Neural cell (in vitro differentiated cells): Measurements from ENCODE around the gene HCFC2. TPM values are rescaled to one million over a fixed set of nuclear protein-coding genes. Genes with fewer than 3 reads are reported as not detected.

Experiments used
- H2AFZ ChIP-seq: fragments of 200-600, 300-800 bp; sonication (generic), shearing (Covaris generic); 2 replicates; pipeline ENCODE4 v1.6.0; 2014; ENCODE audit warnings: low read depth, mild to moderate bottlenecking, antibody characterized with exemption, low read length, moderate library complexity
- H3F3A ChIP-seq: fragments of 200-600 bp; shearing (Covaris generic); 2 replicates; pipeline ENCODE4 v1.6.1; 2016; ENCODE audit warnings: mild to moderate bottlenecking, moderate library complexity, mixed read lengths, antibody characterized with exemption, low read length; ENCODE audit not compliant: insufficient read depth, poor library complexity, severe bottlenecking
- H3K27ac ChIP-seq: fragments of 200-600, 300-800 bp; sonication (generic), shearing (Covaris generic); 2 replicates; pipeline ENCODE4 v1.5.1; 2014; ENCODE audit warnings: mild to moderate bottlenecking, low read length, moderate library complexity
- H3K27me3 ChIP-seq: fragments of 300-800, 200-600 bp; sonication (generic), shearing (Covaris generic); 2 replicates; pipeline ENCODE4 v1.6.0; 2014; ENCODE audit warnings: mild to moderate bottlenecking, low read depth, low read length, moderate library complexity; ENCODE audit not compliant: insufficient read depth
- H3K36me3 ChIP-seq: fragments of 300-800, 200-600 bp; sonication (generic), shearing (Covaris generic); 2 replicates; pipeline ENCODE4 v1.5.1; 2014; ENCODE audit warnings: mild to moderate bottlenecking, antibody characterized with exemption, low read length, moderate library complexity; ENCODE audit not compliant: insufficient read depth
- H3K4me2 ChIP-seq: fragments of 300-800, 200-600 bp; sonication (generic), shearing (Covaris generic); 2 replicates; pipeline ENCODE4 v1.6.0; 2014; ENCODE audit warnings: mild to moderate bottlenecking, low read length
- H3K4me3 ChIP-seq: fragments of 300-800, 200-600 bp; sonication (generic), shearing (Covaris generic); 2 replicates; pipeline ENCODE4 v1.5.1; 2014; ENCODE audit warnings: mild to moderate bottlenecking, low read length, moderate library complexity
- H3K79me2 ChIP-seq: fragments of 200-600 bp; shearing (Covaris generic); replicated peaks from 2 replicates; pipeline ENCODE4 v1.6.0; 2014; ENCODE audit warnings: mild to moderate bottlenecking, low read length, moderate library complexity; ENCODE audit not compliant: insufficient read depth
- H3K9ac ChIP-seq: fragments of 300-800, 200-600 bp; sonication (generic), shearing (Covaris generic); 2 replicates; pipeline ENCODE4 v1.6.1; 2016; ENCODE audit warnings: mild to moderate bottlenecking, low read length, mixed read lengths
- H3K9me2 ChIP-seq: fragments of 200-600 bp; shearing (Covaris generic); 2 replicates; pipeline ENCODE4 v1.6.1; 2016; ENCODE audit warnings: mild to moderate bottlenecking, low read length, mixed read lengths; ENCODE audit not compliant: insufficient read depth
- H3K9me3 ChIP-seq: fragments of 200-600, 300-800 bp; sonication (generic), shearing (Covaris generic); 2 replicates; pipeline ENCODE4 v1.6.1; 2016; ENCODE audit warnings: mild to moderate bottlenecking, mixed run types, low read length, moderate library complexity, mixed read lengths
- H4K20me1 ChIP-seq: fragments of 200-600 bp; shearing (Covaris generic); 2 replicates; pipeline ENCODE4 v1.6.1; 2016; ENCODE audit warnings: mild to moderate bottlenecking, mixed run types; ENCODE audit not compliant: insufficient read depth
- CTCF ChIP-seq: fragments of 450-650 bp; IDR thresholded peaks from 2 replicates; pipeline ENCODE4 v1.5.1; 2014; ENCODE audit warnings: antibody characterized with exemption, mild to moderate bottlenecking, moderate library complexity; ENCODE audit not compliant: poor library complexity, severe bottlenecking
- EP300 ChIP-seq: fragments of 450-650 bp; conservative IDR thresholded peaks from 2 replicates; pipeline ENCODE4 v1.6.1; 2014; ENCODE audit warnings: antibody characterized with exemption, mild to moderate bottlenecking, moderate library complexity; ENCODE audit not compliant: poor library complexity, severe bottlenecking
- EZH2 ChIP-seq: fragments of 200-600, 300-800 bp; shearing (Covaris generic), sonication (generic); IDR thresholded peaks from 2 replicates; pipeline ENCODE4 v1.6.1; 2014; ENCODE audit warnings: antibody characterized with exemption, low read length, borderline replicate concordance, mild to moderate bottlenecking; ENCODE audit not compliant: insufficient read depth, poor library complexity, severe bottlenecking
- SMC3 ChIP-seq: fragments of 450-650 bp; conservative IDR thresholded peaks from 2 replicates; pipeline ENCODE4 v1.6.1; 2014; ENCODE audit warnings: antibody characterized with exemption, mild to moderate bottlenecking, moderate library complexity; ENCODE audit not compliant: poor library complexity
- TAF1 ChIP-seq: IDR thresholded peaks from 2 replicates; pipeline ENCODE4 v1.6.1; 2012; ENCODE audit warnings: low read depth
- polyA plus RNA-seq: library from polyadenylated mRNA; depleted of rRNA; stranded (reverse); fragments of >200 nt; gene quantifications from 2 replicates; pipeline ENCODE4 v1.2.3, GENCODE V29; 2014
- small RNA-seq, 3 experiments: library from RNA; depleted of rRNA; stranded (forward); fragments of <200 nt; gene quantifications; one replicate each; pipeline ENCODE3, GENCODE V24; 2012

The HCFC2 gene
- polyA plus RNA-seq, 1 donor from 2014 or later: 62.4 TPM

GRCh38 chr12:104154806-104155205, 90.5 kb downstream of the HCFC2 start:
- H3K4me3 ChIP-seq: no peak overlapping the region
- H2AFZ ChIP-seq: no peak overlapping the region
- no peaks in the 10 kb centered on the region for H3K36me3 ChIP-seq
- no peaks in the 10 kb centered on the region for H3K9me3 ChIP-seq
- H3K27ac ChIP-seq: no peak overlapping the region
- no peak overlapping the region for H3K9ac ChIP-seq
- no peaks in the 10 kb centered on the region for H3K79me2 ChIP-seq
- H3F3A ChIP-seq: no peaks in the 10 kb centered on the region
- H3K27me3 ChIP-seq: no peaks in the 10 kb centered on the region
- no peak for TF ChIP-seq EZH2
- TF ChIP-seq TAF1: no peak
- no peak for TF ChIP-seq SMC3
- no peak for TF ChIP-seq CTCF
- TF ChIP-seq EP300: no peak
- no peaks in the 10 kb centered on the region for H4K20me1 ChIP-seq
- no peaks in the 10 kb centered on the region for H3K9me2 ChIP-seq
- no peak overlapping the region for H3K4me2 ChIP-seq

Small RNAs within 50 kb of the gene (small RNA-seq; reads per million reads assigned to genes)
- gene RNA5SP370: 0 reads per million in 3 experiments

Other genes with a start within 250 kb of the HCFC2 start
- 3.3 and 4.0 TPM in 2 replicates for gene NT5DC3, start 223.3 kb upstream of the HCFC2 start, polyA plus RNA-seq
- 198 and 242 TPM in 2 replicates for gene HSP90B1, start 134.1 kb upstream of the HCFC2 start, polyA plus RNA-seq
- gene TDG, start 98.7 kb upstream of the HCFC2 start, polyA plus RNA-seq: 125 and 128 TPM in 2 replicates
- gene GLT8D2, start 14.3 kb upstream of the HCFC2 start, polyA plus RNA-seq: 8.3 and 8.7 TPM in 2 replicates
- 56.6 and 60.8 TPM in 2 replicates for gene NFYB, start 73.7 kb downstream of the HCFC2 start, polyA plus RNA-seq
- 59.6 and 61.8 TPM in 2 replicates for gene TXNRD1, start 151.2 kb downstream of the HCFC2 start, polyA plus RNA-seq
- gene EID3, start 239.2 kb downstream of the HCFC2 start, polyA plus RNA-seq: 0.37 TPM in 1 of 2 replicates, not detected in the other